HL-60 (cell line): ENCODE results near the gene EVX2.

Experiments used
- DNase-seq, 2 experiments: peaks; one replicate each; pipeline ENCODE4 v3.0.0-alpha.2; 2010 to 2020; ENCODE audit warnings: low read depth in 1 of 2, low spot score in 1 of 2
- H3K27ac ChIP-seq: fragments of 250-450 bp; sonication (Bioruptor Pico); replicated peaks from 2 replicates; pipeline ENCODE4 v1.5.1; 2020; ENCODE audit warnings: mild to moderate bottlenecking, moderate library complexity
- H3K27me3 ChIP-seq: fragments of 250-450 bp; sonication (Bioruptor Pico); 2 replicates; pipeline ENCODE4 v1.5.1; 2021; ENCODE audit warnings: mild to moderate bottlenecking, moderate library complexity; ENCODE audit not compliant: insufficient read depth, poor library complexity, severe bottlenecking
- H3K4me3 ChIP-seq: replicated peaks from 2 replicates; pipeline ENCODE4 v1.5.1; 2011; ENCODE audit warnings: mild to moderate bottlenecking, control low read depth, low read length; ENCODE audit not compliant: insufficient read depth
- GABPA ChIP-seq: IDR thresholded peaks from 2 replicates; pipeline ENCODE4 v1.6.1; 2012; ENCODE audit warnings: low read depth
- POLR2AphosphoS5 ChIP-seq: IDR thresholded peaks from 2 replicates; pipeline ENCODE4 v1.6.1; 2012; ENCODE audit warnings: low read depth
- SPI1 ChIP-seq: IDR thresholded peaks from 2 replicates; pipeline ENCODE4 v1.6.1; 2012; ENCODE audit warnings: low read depth, mild to moderate bottlenecking, borderline replicate concordance
- TF ChIP-seq, protein P1 (sequence below): IDR thresholded peaks from 2 replicates; pipeline ENCODE4 v1.6.1; 2012; ENCODE audit warnings: low read depth; ENCODE audit not compliant: insufficient replicate concordance
- TF ChIP-seq, protein P2 (sequence below): IDR thresholded peaks from one replicate; pipeline ENCODE4 v1.5.1; 2011; ENCODE audit warnings: low read length, control low read depth, inconsistent platforms; ENCODE audit not compliant: insufficient read depth

EVX2 gene

DNA sequence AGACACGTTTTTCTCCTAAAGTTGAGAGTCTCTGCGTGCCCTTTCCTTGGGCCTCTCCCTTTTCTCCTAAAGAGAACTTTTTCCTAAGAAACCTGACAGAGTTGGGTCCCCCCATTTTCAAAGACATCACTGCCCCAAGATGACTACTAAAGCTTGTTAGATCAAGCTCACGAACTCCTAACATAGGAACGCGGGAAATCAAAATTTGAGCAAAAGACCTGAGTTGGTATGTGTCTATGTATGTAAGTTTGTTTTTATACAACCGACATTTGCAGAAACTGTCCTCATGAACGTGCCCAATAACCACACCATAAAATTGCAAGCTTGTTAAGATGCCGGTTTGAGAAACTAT is 10.1 kb upstream of the EVX2 start:
- Histone ChIP-seq H3K27ac (no peak overlapping the region), H3K4me3 (no peak overlapping the region), H3K27me3 (peaks cover 83% of the 10 kb centered on the region)
- TF ChIP-seq SPI1 (no peak), POLR2AphosphoS5 (no peak), GABPA (no peak)
- TF ChIP-seq, protein P1, sequence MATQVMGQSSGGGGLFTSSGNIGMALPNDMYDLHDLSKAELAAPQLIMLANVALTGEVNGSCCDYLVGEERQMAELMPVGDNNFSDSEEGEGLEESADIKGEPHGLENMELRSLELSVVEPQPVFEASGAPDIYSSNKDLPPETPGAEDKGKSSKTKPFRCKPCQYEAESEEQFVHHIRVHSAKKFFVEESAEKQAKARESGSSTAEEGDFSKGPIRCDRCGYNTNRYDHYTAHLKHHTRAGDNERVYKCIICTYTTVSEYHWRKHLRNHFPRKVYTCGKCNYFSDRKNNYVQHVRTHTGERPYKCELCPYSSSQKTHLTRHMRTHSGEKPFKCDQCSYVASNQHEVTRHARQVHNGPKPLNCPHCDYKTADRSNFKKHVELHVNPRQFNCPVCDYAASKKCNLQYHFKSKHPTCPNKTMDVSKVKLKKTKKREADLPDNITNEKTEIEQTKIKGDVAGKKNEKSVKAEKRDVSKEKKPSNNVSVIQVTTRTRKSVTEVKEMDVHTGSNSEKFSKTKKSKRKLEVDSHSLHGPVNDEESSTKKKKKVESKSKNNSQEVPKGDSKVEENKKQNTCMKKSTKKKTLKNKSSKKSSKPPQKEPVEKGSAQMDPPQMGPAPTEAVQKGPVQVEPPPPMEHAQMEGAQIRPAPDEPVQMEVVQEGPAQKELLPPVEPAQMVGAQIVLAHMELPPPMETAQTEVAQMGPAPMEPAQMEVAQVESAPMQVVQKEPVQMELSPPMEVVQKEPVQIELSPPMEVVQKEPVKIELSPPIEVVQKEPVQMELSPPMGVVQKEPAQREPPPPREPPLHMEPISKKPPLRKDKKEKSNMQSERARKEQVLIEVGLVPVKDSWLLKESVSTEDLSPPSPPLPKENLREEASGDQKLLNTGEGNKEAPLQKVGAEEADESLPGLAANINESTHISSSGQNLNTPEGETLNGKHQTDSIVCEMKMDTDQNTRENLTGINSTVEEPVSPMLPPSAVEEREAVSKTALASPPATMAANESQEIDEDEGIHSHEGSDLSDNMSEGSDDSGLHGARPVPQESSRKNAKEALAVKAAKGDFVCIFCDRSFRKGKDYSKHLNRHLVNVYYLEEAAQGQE = no peak
- TF ChIP-seq, protein P2, sequence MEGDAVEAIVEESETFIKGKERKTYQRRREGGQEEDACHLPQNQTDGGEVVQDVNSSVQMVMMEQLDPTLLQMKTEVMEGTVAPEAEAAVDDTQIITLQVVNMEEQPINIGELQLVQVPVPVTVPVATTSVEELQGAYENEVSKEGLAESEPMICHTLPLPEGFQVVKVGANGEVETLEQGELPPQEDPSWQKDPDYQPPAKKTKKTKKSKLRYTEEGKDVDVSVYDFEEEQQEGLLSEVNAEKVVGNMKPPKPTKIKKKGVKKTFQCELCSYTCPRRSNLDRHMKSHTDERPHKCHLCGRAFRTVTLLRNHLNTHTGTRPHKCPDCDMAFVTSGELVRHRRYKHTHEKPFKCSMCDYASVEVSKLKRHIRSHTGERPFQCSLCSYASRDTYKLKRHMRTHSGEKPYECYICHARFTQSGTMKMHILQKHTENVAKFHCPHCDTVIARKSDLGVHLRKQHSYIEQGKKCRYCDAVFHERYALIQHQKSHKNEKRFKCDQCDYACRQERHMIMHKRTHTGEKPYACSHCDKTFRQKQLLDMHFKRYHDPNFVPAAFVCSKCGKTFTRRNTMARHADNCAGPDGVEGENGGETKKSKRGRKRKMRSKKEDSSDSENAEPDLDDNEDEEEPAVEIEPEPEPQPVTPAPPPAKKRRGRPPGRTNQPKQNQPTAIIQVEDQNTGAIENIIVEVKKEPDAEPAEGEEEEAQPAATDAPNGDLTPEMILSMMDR = no peak
- no peak for DNase-seq

DNA sequence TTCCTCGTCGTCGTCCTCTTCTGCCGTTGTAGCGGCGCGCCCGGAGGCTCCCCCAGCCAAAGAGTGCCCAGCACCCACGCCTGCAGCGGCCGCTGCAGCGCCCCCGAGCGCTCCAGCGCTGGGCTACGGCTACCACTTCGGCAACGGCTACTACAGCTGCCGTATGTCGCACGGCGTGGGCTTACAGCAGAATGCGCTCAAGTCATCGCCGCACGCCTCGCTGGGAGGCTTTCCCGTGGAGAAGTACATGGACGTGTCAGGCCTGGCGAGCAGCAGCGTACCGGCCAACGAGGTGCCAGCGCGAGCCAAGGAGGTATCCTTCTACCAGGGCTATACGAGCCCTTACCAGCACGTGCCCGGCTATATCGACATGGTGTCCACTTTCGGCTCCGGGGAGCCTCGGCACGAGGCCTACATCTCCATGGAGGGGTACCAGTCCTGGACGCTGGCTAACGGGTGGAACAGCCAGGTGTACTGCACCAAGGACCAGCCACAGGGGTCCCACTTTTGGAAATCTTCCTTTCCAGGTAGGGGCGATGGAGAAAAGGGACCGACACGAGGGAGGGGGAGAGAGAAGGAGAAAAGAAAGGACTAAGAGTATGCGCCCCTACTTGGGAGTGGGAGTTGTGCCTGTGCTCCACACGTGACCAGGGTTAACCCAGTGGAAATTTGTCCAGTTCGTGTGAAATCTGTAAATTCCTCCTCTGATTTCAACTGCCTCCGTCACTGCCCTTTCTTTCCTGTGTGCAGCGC is 9.6 kb upstream of the EVX2 start:
- DNase-seq = no peak
- peaks cover 83% of the 10 kb centered on the region for H3K27me3 ChIP-seq
- TF ChIP-seq, protein P1 = no peak
- no peak overlapping the region for H3K27ac ChIP-seq
- H3K4me3 ChIP-seq = peak overlapping the region; percentile 13

DNA sequence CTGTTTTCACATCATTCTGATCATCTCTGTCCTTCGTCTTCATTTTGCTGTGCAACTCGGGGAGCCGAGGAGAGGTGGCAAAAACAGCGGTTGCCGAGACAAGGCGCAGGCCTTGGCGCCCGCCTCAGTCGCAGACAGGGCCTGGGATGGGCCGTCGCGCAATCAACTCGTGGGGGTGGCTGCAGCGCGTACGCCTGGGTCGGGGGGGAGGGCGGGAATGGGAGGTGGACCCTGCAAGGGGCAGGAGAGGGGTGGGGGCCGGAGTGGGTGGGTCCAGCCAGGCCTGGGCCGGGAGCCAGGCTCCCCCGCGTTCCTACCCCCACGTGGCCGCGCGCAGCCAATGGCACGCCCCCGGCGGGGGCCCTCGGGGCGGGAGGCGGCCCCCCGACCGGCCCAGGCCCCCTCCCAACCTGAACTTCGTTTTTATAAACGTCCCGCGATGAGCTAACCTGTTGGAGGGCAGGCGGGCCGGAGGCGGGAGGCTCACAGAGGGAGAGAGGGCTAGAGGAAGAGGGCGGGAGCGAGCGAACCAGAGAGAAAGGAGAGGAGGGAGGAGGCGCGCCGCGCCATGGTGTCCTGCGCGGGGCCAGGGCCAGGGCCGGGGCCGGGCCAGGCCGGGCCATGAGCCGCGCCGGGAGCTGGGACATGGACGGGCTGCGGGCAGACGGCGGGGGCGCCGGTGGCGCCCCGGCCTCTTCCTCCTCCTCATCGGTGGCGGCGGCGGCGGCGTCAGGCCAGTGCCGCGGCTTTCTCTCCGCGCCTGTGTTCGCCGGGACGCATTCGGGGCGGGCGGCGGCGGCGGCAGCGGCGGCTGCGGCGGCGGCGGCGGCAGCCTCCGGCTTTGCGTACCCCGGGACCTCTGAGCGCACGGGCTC is 8.7 kb upstream of the EVX2 start, which contains the start of gene HOXD13:
Gene HOXD13, plus strand, starts transcription at position 452 of the 875 bp plus-strand sequence. Its CDS starts 170 bp downstream, at position 622.
- DNase-seq = no peak
- peak within 1 kb of the TSS; percentile 13 for H3K4me3 ChIP-seq
- no peak within 1 kb of the TSS for H3K27ac ChIP-seq
- no peak for TF ChIP-seq SPI1
- TF ChIP-seq, protein P1 = no peak
- TF ChIP-seq, protein P2 = no peak
- TF ChIP-seq POLR2AphosphoS5 = no peak
- no peak for TF ChIP-seq GABPA
- H3K27me3 ChIP-seq = peaks cover 83% of the 10 kb centered on the region
